ENCODE data around the gene DENND1C. TPM values are rescaled to one million over a fixed set of nuclear protein-coding genes. Genes with fewer than 3 reads are reported as not detected.
"Not testable (repeated sequence)": the region's sequence is repeated elsewhere in the genome, so short reads cannot be mapped to it uniquely, and the experiment has no call there.

The DENND1C gene
- total RNA-seq, 1 donor from 2014 or later, result 15.1 TPM

DNA sequence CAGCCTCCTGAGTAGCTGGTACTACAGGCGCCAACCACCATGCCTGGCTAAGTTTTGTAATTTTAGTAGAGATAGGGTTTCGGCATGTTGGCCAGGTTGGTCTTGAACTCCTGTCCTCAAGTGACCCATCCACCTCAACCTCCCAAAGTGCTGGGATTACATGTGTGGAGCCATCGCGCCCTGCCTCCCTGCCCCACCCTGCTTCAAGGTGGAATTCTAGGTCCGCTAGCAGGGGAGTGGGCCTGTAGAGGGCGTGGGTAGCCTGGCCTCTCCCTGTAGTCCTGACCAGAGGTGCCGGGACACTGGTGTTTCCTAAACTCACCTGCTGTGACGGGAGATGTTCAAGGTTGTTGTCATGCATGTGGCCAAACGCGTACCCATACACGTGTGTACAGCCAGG, 48.4 kb downstream of the DENND1C start:
- H3K4me1 ChIP-seq, result no peaks in the 10 kb centered on the region
- H3K9me3 ChIP-seq, result no peaks in the 10 kb centered on the region
- no peaks in the 10 kb centered on the region for H3K36me3 ChIP-seq
- no peak overlapping the region for H3K4me3 ChIP-seq
- DNase-seq (no peak), ATAC-seq (no peak)
- H3K27ac ChIP-seq, result no peak overlapping the region
- intact Hi-C loops (cut with DNase I), result no loop called here
- TF ChIP-seq, protein P1, sequence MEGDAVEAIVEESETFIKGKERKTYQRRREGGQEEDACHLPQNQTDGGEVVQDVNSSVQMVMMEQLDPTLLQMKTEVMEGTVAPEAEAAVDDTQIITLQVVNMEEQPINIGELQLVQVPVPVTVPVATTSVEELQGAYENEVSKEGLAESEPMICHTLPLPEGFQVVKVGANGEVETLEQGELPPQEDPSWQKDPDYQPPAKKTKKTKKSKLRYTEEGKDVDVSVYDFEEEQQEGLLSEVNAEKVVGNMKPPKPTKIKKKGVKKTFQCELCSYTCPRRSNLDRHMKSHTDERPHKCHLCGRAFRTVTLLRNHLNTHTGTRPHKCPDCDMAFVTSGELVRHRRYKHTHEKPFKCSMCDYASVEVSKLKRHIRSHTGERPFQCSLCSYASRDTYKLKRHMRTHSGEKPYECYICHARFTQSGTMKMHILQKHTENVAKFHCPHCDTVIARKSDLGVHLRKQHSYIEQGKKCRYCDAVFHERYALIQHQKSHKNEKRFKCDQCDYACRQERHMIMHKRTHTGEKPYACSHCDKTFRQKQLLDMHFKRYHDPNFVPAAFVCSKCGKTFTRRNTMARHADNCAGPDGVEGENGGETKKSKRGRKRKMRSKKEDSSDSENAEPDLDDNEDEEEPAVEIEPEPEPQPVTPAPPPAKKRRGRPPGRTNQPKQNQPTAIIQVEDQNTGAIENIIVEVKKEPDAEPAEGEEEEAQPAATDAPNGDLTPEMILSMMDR (IDR thresholded peaks at IDR 0.05), result no peak
- no peaks in the 10 kb centered on the region for H3K27me3 ChIP-seq (ENCODE audit: low read depth)

DNA sequence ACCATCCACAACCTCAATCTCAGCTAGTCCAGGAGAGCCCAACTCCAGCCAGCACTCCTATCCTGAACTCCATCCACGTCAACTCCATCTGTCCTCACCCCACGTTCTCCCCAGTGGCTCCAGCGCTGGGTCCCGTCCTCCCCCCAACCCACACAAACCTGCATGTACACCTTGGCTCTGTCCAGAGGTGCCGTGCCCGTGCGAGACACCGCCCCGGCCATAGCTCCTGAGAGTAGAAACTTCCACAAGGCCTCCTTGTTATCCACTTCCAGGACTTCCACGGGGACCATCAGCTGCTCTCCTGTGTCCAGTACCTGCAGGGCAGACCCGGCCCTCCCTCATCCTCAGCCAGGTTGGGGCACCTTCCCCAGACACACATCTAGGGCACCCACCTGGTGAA, 49.7 kb downstream of the DENND1C start:
- intact Hi-C loops (cut with DNase I), result no loop called here
- no peaks in the 10 kb centered on the region for H3K9me3 ChIP-seq
- H3K27ac ChIP-seq, result no peak overlapping the region
- H3K27me3 ChIP-seq (ENCODE audit: low read depth), result no peaks in the 10 kb centered on the region
- TF ChIP-seq, protein P1 (IDR thresholded peaks at IDR 0.05), result no peak
- no peaks in the 10 kb centered on the region for H3K4me1 ChIP-seq
- ATAC-seq, result no peak
- H3K36me3 ChIP-seq, result no peaks in the 10 kb centered on the region
- DNase-seq, result no peak
- no peak overlapping the region for H3K4me3 ChIP-seq

DNA sequence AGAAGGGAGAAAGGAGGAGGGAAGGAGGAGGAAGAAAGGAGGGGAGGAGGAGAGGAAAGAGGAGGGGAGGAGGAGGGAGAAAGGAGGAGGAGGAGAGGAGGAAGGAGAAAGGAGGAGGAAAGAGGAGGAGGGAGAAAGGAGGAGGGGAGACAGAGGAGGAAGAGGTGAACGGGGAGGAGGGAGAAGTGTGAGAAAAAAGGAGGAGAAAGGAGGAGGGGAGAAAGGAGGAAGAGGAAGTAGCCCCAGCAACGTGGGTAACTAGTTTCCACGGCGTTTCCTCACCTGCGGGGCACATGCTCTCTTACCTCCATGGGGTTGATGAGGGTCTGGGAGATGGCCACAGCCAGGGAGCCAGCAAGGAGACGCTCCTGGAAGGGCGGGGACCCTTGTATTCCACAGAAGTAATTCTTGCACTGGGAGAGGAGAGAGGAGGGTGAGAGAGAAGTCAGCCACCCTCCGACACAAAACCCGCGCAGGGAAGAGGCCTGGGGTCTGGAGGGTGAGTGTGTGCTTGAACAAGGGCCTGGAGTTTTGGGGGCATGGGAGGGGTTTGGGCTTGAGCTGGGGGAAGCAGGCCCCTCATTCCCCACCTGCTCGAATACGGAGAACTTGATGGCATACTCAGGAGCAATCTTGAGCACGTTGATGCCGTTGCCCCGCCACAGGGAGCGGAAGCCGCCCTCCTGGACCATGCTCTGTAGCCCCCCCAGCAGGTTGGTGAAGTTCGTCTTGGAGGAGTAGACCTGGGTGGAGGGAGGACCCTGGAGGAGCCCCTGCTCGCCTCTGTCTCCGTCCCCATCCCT, 52.0 kb downstream of the DENND1C start:
- TF ChIP-seq, protein P1 (IDR thresholded peaks at IDR 0.05), result no peak
- ATAC-seq (no peak), DNase-seq (no peak)
- Histone ChIP-seq H3K27ac (no peak overlapping the region), H3K9me3 (no peaks in the 10 kb centered on the region), H3K27me3 (ENCODE audit: low read depth) (no peaks in the 10 kb centered on the region), H3K4me1 (no peaks in the 10 kb centered on the region), H3K36me3 (no peaks in the 10 kb centered on the region), H3K4me3 (no peak overlapping the region)
- intact Hi-C loops (cut with DNase I), result no loop called here

- H3K4me3 ChIP-seq; H3K27ac ChIP-seq; H3K27me3 ChIP-seq (ENCODE audit: low read depth); H3K9me3 ChIP-seq; H3K36me3 ChIP-seq; ATAC-seq; intact Hi-C loops (cut with DNase I); H3K4me1 ChIP-seq; DNase-seq: not testable (repeated sequence)
Measured at GRCh38 chr19:6428692-6429418, 52.7 kb downstream of the DENND1C start.

- DNase-seq (no peak), ATAC-seq (no peak)
- TF ChIP-seq, protein P1 (IDR thresholded peaks at IDR 0.05), result no peak
- Histone ChIP-seq H3K27me3 (ENCODE audit: low read depth) (no peaks in the 10 kb centered on the region), H3K27ac (no peak overlapping the region), H3K4me1 (peaks cover 17% of the 10 kb centered on the region), H3K36me3 (peaks cover under 1% of the 10 kb centered on the region), H3K4me3 (no peak overlapping the region), H3K9me3 (no peaks in the 10 kb centered on the region)
- intact Hi-C loops (cut with DNase I), result no loop called here
Measured at GRCh38 chr19:6427131-6427530, 54.5 kb downstream of the DENND1C start.
